K562 (cell line): ENCODE measurements around the gene ADM2. TPM values are rescaled to one million over a fixed set of nuclear protein-coding genes. Genes with fewer than 3 reads are reported as not detected.
"Not testable (repeated sequence)": the region's sequence is repeated elsewhere in the genome, so short reads cannot be mapped to it uniquely, and the experiment has no call there.

Source experiments
- KLF1 ChIP-seq: fragments of 450-650 bp; IDR thresholded peaks from 2 replicates; pipeline ENCODE4 v1.6.1; 2016; ENCODE audit warnings: missing genetic modification characterization, missing compliant biosample characterization
- KLF6 ChIP-seq: fragments of 250-450 bp; sonication (Bioruptor Pico); IDR thresholded peaks from 2 replicates; pipeline ENCODE4 v1.4.0; 2020; ENCODE audit warnings: mild to moderate bottlenecking, moderate library complexity, borderline replicate concordance
- MECOM ChIP-seq: fragments of 250-450 bp; sonication (Bioruptor Pico); IDR thresholded peaks from 2 replicates; pipeline ENCODE4 v1.8.0; 2022; ENCODE audit warnings: inconsistent platforms
- REST ChIP-seq, 2 experiments: fragments of 450-650 bp; formaldehyde crosslinking in 1 of 2; IDR thresholded peaks; 2 replicates each; pipeline versions ENCODE4 v1.4.0 to v1.6.1; 2014 to 2020; ENCODE audit warnings: mild to moderate bottlenecking in 2 of 2, borderline replicate concordance in 1 of 2, low read depth in 1 of 2
- polyA plus RNA-seq, 8 experiments: library from polyadenylated mRNA; depleted of rRNA in 4 of 8; stranded (reverse) in 5 of 8; unstranded in 3 of 8; fragments of >200 nt; fragmentation: Nextera tagmentation in 2 of 8; fragmentation: Illumina TruSeq in 1 of 8; extraction: Ambion mirVana in 2 of 8; extraction: Trizol in 1 of 8; gene quantifications; 2 replicates each; pipeline versions ENCODE4 v1.2.1 to v1.2.3, GENCODE V29; 2011 to 2014; ENCODE audit warnings: inconsistent platforms in 1 of 8, missing spikeins in 1 of 8
- total RNA-seq, 7 experiments: library from RNA; depleted of rRNA in 6 of 7; stranded (reverse); fragments of >200 nt in 6 of 7; fragmentation: Illumina TruSeq in 2 of 7; extraction: Trizol in 2 of 7; gene quantifications; 2 replicates each; pipeline versions ENCODE4 v1.2.1 to v1.2.3, GENCODE V29; 2011 to 2021; ENCODE audit warnings: low replicate concordance in 1 of 7

ADM2 gene
- total and polyA plus RNA-seq, 9 of the 15 experiments (the other 6 are each of a cell fraction or from before 2014, with no cell fraction given) = 0.11 to 5.1 (median 0.38) TPM

- TF ChIP-seq REST (IDR thresholded peaks at IDR 0.05; ENCODE audit: borderline replicate concordance) = peak; percentile 39; the same call in 1 of the 2 replicates
- not testable (repeated sequence) for TF ChIP-seq REST (CRISPR knock-in tag; IDR thresholded peaks at IDR 0.05; ENCODE audit: low read depth)
- TF ChIP-seq KLF6 (CRISPR knock-in tag) = 0 out of 2 replicates have a peak, but pooled peaks have one; percentile 17
- TF ChIP-seq KLF1 = 0 out of 2 replicates have a peak, but pooled peaks have one; percentile 17
- peak; percentile 75 for TF ChIP-seq MECOM (CRISPR knock-in tag)
- TF ChIP-seq, all 486 proteins: peak for 41; not testable (repeated sequence) for 445
Observed at GRCh38 chr22:50533856-50534711, 52.7 kb downstream of the ADM2 start (continued).
